Peyer's patch (tissue), 4 donors: ENCODE data around the gene CYB5B.

Experiments
- CTCF ChIP-seq, 6 experiments: fragments of 450-650 bp in 4 of 6; fragments of 200-600 bp in 2 of 6; sonication (generic) in 1 of 6; IDR thresholded peaks; one replicate each; pipeline ENCODE4 v1.5.1; 2017 to 2019; ENCODE audit warnings: antibody characterized with exemption in 6 of 6, mild to moderate bottlenecking in 3 of 6, moderate library complexity in 1 of 6
- POLR2A ChIP-seq, 2 donors: fragments of 450-650 bp; IDR thresholded peaks; one replicate each; pipeline ENCODE4 v1.5.1; 2017; ENCODE audit warnings: antibody characterized with exemption in 2 of 2, mild to moderate bottlenecking in 2 of 2, moderate library complexity in 2 of 2

GRCh38 chr16:69496896-69497295 lies 72.5 kb downstream of the CYB5B start:
- TF ChIP-seq POLR2A (IDR thresholded peaks at IDR 0.05) (no peak), CTCF (IDR thresholded peaks at IDR 0.05) (no peak)
